Mesothelial cell of epicardium (in vitro differentiated cells): Measurements from ENCODE around the gene IGFBP3. TPM values are rescaled to one million over a fixed set of nuclear protein-coding genes. Genes with fewer than 3 reads are reported as not detected.

Experiments used
- DNase-seq, 2 experiments: peaks; one replicate each; pipeline ENCODE4 v3.0.0; 2021; ENCODE audit warnings: low spot score in 2 of 2; ENCODE audit not compliant: unreplicated experiment in 2 of 2
- H3K27ac Mint-ChIP-seq: 2 replicates; pipeline ENCODE4 v1.8.0; 2021; ENCODE audit warnings: mixed read lengths
- H3K27me3 Mint-ChIP-seq: 2 replicates; pipeline ENCODE4 v1.8.0; 2021; ENCODE audit warnings: low read depth, mixed read lengths
- H3K36me3 Mint-ChIP-seq: 2 replicates; pipeline ENCODE4 v1.8.0; 2021; ENCODE audit warnings: mixed read lengths
- H3K4me1 Mint-ChIP-seq: 2 replicates; pipeline ENCODE4 v1.8.0; 2021; ENCODE audit warnings: mixed read lengths
- H3K4me3 Mint-ChIP-seq: 2 replicates; pipeline ENCODE4 v1.8.0; 2021; ENCODE audit warnings: mild to moderate bottlenecking, moderate library complexity, mixed read lengths
- H3K9me3 Mint-ChIP-seq: 2 replicates; pipeline ENCODE4 v1.8.0; 2021; ENCODE audit warnings: mixed read lengths
- total RNA-seq: library from RNA; stranded (reverse); gene quantifications from 3 replicates; pipeline ENCODE4 v1.2.1, GENCODE V29; 2021
- TF ChIP-seq, protein P1 (sequence below): fragments of 200-600 bp; sonication (generic); IDR thresholded peaks from one replicate; pipeline ENCODE4 v1.5.0; 2021; ENCODE audit warnings: antibody characterized with exemption; ENCODE audit not compliant: unreplicated experiment

Gene IGFBP3
- total RNA-seq, 1 donor from 2014 or later, result 1,171 TPM

DNA sequence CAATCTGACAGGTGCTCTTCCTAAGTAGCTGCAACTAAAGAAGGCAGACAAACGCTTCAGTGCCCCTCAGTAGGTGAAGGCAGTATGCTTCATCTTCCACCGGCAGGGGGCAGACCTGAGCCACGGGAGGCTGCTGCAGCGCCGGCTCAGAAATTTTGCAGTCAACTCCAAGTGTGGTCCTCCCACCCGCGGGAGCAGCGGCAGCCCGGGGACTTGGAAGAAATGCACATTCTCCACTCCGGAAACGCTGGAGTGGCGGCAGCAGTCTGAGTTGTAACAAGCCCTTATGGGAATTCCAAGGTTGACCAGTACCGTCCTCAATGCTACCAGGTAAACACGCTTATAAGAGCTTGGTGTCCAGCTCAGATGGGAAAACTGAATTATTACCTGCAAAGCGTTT is 3.4 kb downstream of the IGFBP3 start:
- H3K9me3 Mint-ChIP-seq, result no peaks in the 10 kb centered on the region
- H3K4me1 Mint-ChIP-seq, result peaks cover 54% of the 10 kb centered on the region
- peaks cover 38% of the 10 kb centered on the region for H3K36me3 Mint-ChIP-seq
- peak overlapping the region; percentile 82 for H3K27ac Mint-ChIP-seq
- peak; percentile 78 to 96 for DNase-seq
- H3K4me3 Mint-ChIP-seq, result peak overlapping the region; percentile 98
- no peaks in the 10 kb centered on the region for H3K27me3 Mint-ChIP-seq
- TF ChIP-seq, protein P1, sequence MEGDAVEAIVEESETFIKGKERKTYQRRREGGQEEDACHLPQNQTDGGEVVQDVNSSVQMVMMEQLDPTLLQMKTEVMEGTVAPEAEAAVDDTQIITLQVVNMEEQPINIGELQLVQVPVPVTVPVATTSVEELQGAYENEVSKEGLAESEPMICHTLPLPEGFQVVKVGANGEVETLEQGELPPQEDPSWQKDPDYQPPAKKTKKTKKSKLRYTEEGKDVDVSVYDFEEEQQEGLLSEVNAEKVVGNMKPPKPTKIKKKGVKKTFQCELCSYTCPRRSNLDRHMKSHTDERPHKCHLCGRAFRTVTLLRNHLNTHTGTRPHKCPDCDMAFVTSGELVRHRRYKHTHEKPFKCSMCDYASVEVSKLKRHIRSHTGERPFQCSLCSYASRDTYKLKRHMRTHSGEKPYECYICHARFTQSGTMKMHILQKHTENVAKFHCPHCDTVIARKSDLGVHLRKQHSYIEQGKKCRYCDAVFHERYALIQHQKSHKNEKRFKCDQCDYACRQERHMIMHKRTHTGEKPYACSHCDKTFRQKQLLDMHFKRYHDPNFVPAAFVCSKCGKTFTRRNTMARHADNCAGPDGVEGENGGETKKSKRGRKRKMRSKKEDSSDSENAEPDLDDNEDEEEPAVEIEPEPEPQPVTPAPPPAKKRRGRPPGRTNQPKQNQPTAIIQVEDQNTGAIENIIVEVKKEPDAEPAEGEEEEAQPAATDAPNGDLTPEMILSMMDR, result peak; percentile 99

DNA sequence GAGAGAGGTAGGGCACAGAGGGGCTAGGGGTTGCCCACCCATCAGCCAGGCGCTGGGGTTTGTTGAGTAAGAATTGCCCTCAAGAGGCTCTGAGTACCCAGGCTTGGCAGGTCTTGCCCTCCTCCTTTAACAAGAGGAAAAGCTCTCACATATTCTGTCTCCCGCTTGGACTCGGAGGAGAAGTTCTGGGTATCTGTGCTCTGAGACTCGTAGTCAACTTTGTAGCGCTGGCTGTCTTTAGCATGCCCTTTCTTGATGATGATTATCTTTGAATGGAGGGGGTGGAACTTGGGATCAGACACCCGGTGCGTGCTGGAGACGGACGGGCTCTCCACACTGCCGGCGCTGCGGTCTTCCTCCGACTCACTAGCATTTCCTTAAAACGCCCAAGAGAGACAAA is 4.0 kb downstream of the IGFBP3 start:
- DNase-seq, result no peak
- Mint-ChIP-seq H3K36me3 (peaks cover 43% of the 10 kb centered on the region), H3K4me3 (peak overlapping the region; percentile 98), H3K27ac (peak overlapping the region; percentile 82), H3K4me1 (peaks cover 48% of the 10 kb centered on the region), H3K9me3 (no peaks in the 10 kb centered on the region), H3K27me3 (no peaks in the 10 kb centered on the region)
- TF ChIP-seq, protein P1, result no peak

DNA sequence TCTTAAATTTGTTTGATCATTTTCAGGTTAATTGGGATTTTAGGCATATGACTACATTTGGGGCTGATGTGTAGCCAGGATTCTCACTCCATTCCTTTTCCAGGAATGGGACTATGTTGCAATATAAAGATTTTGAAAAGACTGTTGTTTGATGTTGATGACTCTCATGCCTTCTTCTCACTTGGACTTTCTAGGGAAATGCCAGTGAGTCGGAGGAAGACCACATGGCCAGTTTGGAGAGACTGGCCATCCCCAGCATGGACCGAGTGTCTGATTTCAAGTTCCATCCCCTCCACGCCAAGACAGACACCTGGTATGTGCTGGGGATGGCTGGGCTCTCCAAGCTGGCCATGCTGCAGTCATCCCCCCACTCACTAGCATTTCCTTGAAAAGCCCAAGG is 5.5 kb downstream of the IGFBP3 start:
- Mint-ChIP-seq H3K9me3 (no peaks in the 10 kb centered on the region), H3K4me3 (peak overlapping the region; percentile 37), H3K36me3 (peaks cover 50% of the 10 kb centered on the region), H3K27me3 (no peaks in the 10 kb centered on the region), H3K27ac (peak overlapping the region; percentile 68), H3K4me1 (peaks cover 42% of the 10 kb centered on the region)
- DNase-seq, result no peak
- TF ChIP-seq, protein P1, result no peak

DNA sequence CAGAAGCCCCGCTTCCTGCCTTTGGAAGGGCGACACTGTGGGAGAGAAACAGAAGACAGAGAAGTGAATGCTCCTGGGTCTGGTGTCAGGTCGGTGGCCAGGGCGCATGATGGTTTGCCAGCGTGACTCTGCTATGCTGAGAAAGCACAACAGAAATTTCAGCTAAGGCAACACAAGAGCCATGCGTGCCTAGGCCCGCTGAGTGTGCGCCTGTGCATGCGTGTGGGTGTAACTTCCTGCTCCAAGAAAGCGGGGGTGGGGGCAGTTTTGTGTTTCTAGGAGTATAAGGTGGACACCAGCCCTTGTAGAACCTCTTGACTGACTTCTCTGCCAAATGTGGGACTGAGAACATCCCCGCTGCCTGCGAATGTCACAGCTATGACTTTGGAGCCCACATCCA is 6.2 kb downstream of the IGFBP3 start:
- H3K4me1 Mint-ChIP-seq, result peaks cover 41% of the 10 kb centered on the region
- H3K36me3 Mint-ChIP-seq, result peaks cover 57% of the 10 kb centered on the region
- H3K9me3 Mint-ChIP-seq, result no peaks in the 10 kb centered on the region
- no peaks in the 10 kb centered on the region for H3K27me3 Mint-ChIP-seq
- no peak for DNase-seq
- TF ChIP-seq, protein P1, result no peak
- H3K4me3 Mint-ChIP-seq, result no peak overlapping the region
- peak overlapping the region; percentile 64 for H3K27ac Mint-ChIP-seq

DNA sequence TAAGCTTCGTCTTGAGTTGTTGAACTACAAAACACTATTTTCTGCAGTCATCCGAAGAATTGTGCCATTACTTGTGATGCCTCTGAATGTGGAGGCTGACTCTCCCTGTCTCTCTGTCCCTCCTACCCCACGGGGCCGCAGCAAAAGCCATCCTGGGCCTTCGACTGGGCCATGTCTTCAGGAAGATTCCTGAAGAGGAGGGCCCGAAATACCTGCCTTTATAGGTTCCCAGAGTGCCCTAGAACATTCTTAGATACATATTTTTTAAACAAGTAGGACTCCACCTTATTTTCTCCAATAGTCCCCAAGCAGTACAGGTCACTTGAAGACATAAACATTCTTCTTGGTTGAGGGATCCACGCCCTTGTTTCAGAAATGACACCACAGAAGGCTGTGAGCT is 8.1 kb downstream of the IGFBP3 start:
- H3K36me3 Mint-ChIP-seq, result peaks cover 68% of the 10 kb centered on the region
- H3K4me1 Mint-ChIP-seq, result peaks cover 25% of the 10 kb centered on the region
- no peaks in the 10 kb centered on the region for H3K27me3 Mint-ChIP-seq
- H3K27ac Mint-ChIP-seq, result peak overlapping the region; percentile 73
- no peak overlapping the region for H3K4me3 Mint-ChIP-seq
- TF ChIP-seq, protein P1, result no peak
- DNase-seq, result no peak
- peaks cover 7% of the 10 kb centered on the region for H3K9me3 Mint-ChIP-seq

DNA sequence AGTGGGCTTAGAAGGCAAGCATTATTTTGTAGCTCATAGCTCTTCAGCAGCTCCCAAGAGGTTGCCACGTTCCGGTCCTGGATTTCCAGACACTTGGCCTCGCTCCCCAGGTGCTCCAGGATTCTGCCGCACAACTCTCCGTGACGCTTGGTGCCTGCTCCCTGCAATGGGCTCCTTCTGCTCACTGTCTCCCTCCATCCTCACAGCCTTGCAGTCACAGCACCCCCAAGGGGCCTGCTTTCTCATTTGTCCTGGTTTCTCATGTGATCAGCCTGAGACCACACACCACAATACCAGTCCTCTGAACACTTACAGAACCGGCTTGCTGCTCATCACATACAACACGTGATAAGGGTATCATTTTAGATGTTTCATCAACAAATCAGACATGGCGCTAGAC is 9.8 kb downstream of the IGFBP3 start:
- DNase-seq, result no peak
- no peak overlapping the region for H3K27ac Mint-ChIP-seq
- peaks cover 12% of the 10 kb centered on the region for H3K9me3 Mint-ChIP-seq
- H3K36me3 Mint-ChIP-seq, result peaks cover 61% of the 10 kb centered on the region
- TF ChIP-seq, protein P1, result no peak
- no peaks in the 10 kb centered on the region for H3K27me3 Mint-ChIP-seq
- H3K4me1 Mint-ChIP-seq, result peaks cover 11% of the 10 kb centered on the region
- H3K4me3 Mint-ChIP-seq, result no peak overlapping the region
